ENCODE results near the gene COX4I2. TPM values are rescaled to one million over a fixed set of nuclear protein-coding genes. Genes with fewer than 3 reads are reported as not detected.

COX4I2 gene
- total RNA-seq, 4 donors from 2014 or later = 1.0 to 17.0 (median 1.8) TPM; not detected in 1

- no peak for TF ChIP-seq CTCF (IDR thresholded peaks at IDR 0.05)
- no peak for ATAC-seq (ENCODE audit: low FRiP score)
- no peak for DNase-seq (ENCODE audit: low spot score)
Observed at GRCh38 chr20:31693402-31693801, 55.7 kb downstream of the COX4I2 start.

GRCh38 chr20:31693987-31694661, 56.4 kb downstream of the COX4I2 start:
- ATAC-seq (ENCODE audit: low FRiP score) = no peak
- no peak for TF ChIP-seq CTCF (IDR thresholded peaks at IDR 0.05)

More at GRCh38 chr20:31693987-31694661, 56.4 kb downstream of the COX4I2 start:
- no peak for DNase-seq (ENCODE audit: low spot score)

Small RNA genes within 50 kb of the gene (small RNA-seq; reads per million reads assigned to genes)
- gene MIR3193 = not detected

Other genes starting within 250 kb of the COX4I2 start
- not detected for gene DEFB119, start 247.3 kb upstream of the COX4I2 start, total RNA-seq
- gene DEFB121, start 231.7 kb upstream of the COX4I2 start, total RNA-seq = not detected
- not detected for gene DEFB123, start 197.3 kb upstream of the COX4I2 start, total RNA-seq
- gene DEFB124, start 162.8 kb upstream of the COX4I2 start, total RNA-seq = 1 to 10 TPM in 1 of 4 donors, not detected in 3; 2.7 TPM
- 10 to 100 TPM in 1 of 4 donors, 1 to 10 TPM in 2, not detected in 1; 1.6 to 12.3 (median 4.0) TPM for gene REM1, start 162.6 kb upstream of the COX4I2 start, total RNA-seq
- gene HM13, start 123.5 kb upstream of the COX4I2 start, total RNA-seq = 100 to 1,000 TPM in 1 of 4 donors, 10 to 100 TPM in 3; 59.7 to 113 (median 83.4) TPM
- 100 to 1,000 TPM; 437 to 878 (median 612) TPM for gene ID1, start 32.6 kb upstream of the COX4I2 start, total RNA-seq
- 100 to 1,000 TPM in 2 of 4 donors, 10 to 100 TPM in 2; 65.0 to 140 (median 112) TPM for gene BCL2L1, start 85.0 kb downstream of the COX4I2 start, total RNA-seq
- gene TPX2, start 101.4 kb downstream of the COX4I2 start, total RNA-seq = 1 to 10 TPM in 2 of 4 donors, under 1 TPM in 2; 0.82 to 4.8 (median 0.97) TPM
- gene MYLK2, start 181.4 kb downstream of the COX4I2 start, total RNA-seq = under 1 TPM in 1 of 4 donors, not detected in 3; 0.12 TPM
- gene FOXS1, start 207.7 kb downstream of the COX4I2 start, total RNA-seq = 1 to 10 TPM in 1 of 4 donors, under 1 TPM in 2, not detected in 1; 0.48 to 1.3 (median 0.63) TPM
- 1 to 10 TPM in 1 of 4 donors, under 1 TPM in 2, not detected in 1; 0.84 to 3.7 (median 0.96) TPM for gene DUSP15, start 232.6 kb downstream of the COX4I2 start, total RNA-seq
- gene TTLL9, start 232.7 kb downstream of the COX4I2 start, total RNA-seq = 1 to 10 TPM in 1 of 4 donors, under 1 TPM in 3; 0.24 to 1.4 (median 0.28) TPM

All from omental fat pad (tissue), 4 donors.